PFSK-1 (cell line): Measurements from ENCODE around the gene USP34.

ENCODE experiments used
- FOXP2 ChIP-seq: optimal IDR thresholded peaks from 2 replicates; pipeline ENCODE3; 2011; ENCODE audit warnings: borderline replicate concordance, control low read depth, inconsistent platforms; ENCODE audit not compliant: insufficient read depth; ENCODE audit errors: extremely low read length, extremely low read depth
- POLR2AphosphoS5 ChIP-seq: IDR thresholded peaks from 2 replicates; pipeline ENCODE4 v1.6.1; 2012; ENCODE audit warnings: low read depth, mild to moderate bottlenecking, control low read depth, low read length, moderate library complexity
- SIN3A ChIP-seq: IDR thresholded peaks from 2 replicates; pipeline ENCODE4 v1.6.1; 2012; ENCODE audit warnings: mild to moderate bottlenecking, low read length, moderate library complexity, borderline replicate concordance; ENCODE audit not compliant: insufficient read depth
- TAF1 ChIP-seq: IDR thresholded peaks from 2 replicates; pipeline ENCODE4 v1.6.1; 2012; ENCODE audit warnings: low read length, control low read depth, borderline replicate concordance; ENCODE audit not compliant: insufficient read depth
- TF ChIP-seq, protein P1 (sequence below), 2 experiments: IDR thresholded peaks; 2 replicates each; pipeline versions ENCODE4 v1.6.1 to v1.8.0; 2011 to 2012; ENCODE audit warnings: low read depth in 2 of 2, low read length in 2 of 2, control low read depth in 1 of 2, inconsistent platforms in 1 of 2, mild to moderate bottlenecking in 1 of 2, moderate library complexity in 1 of 2; ENCODE audit not compliant: insufficient read depth in 1 of 2

The USP34 gene

DNA sequence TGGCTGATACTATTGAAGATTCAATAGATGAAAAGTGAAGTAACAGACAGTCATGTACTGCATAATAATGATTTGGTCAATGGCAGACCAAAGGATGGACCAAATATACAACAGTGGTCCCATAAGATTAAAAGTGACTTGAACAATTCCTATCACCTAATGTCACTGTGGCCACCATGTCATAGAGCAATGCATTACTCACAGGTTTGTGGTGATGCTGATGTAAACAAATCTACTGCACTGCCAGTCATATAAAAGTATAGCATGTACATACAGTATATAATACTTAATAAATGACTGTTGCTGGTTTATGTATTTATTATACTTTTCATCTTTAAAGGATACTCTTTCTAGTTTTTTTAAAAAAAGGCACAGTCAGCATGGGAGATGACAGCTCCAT, 99.9 kb downstream of the USP34 start:
- TF ChIP-seq, protein P1, sequence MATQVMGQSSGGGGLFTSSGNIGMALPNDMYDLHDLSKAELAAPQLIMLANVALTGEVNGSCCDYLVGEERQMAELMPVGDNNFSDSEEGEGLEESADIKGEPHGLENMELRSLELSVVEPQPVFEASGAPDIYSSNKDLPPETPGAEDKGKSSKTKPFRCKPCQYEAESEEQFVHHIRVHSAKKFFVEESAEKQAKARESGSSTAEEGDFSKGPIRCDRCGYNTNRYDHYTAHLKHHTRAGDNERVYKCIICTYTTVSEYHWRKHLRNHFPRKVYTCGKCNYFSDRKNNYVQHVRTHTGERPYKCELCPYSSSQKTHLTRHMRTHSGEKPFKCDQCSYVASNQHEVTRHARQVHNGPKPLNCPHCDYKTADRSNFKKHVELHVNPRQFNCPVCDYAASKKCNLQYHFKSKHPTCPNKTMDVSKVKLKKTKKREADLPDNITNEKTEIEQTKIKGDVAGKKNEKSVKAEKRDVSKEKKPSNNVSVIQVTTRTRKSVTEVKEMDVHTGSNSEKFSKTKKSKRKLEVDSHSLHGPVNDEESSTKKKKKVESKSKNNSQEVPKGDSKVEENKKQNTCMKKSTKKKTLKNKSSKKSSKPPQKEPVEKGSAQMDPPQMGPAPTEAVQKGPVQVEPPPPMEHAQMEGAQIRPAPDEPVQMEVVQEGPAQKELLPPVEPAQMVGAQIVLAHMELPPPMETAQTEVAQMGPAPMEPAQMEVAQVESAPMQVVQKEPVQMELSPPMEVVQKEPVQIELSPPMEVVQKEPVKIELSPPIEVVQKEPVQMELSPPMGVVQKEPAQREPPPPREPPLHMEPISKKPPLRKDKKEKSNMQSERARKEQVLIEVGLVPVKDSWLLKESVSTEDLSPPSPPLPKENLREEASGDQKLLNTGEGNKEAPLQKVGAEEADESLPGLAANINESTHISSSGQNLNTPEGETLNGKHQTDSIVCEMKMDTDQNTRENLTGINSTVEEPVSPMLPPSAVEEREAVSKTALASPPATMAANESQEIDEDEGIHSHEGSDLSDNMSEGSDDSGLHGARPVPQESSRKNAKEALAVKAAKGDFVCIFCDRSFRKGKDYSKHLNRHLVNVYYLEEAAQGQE (IDR thresholded peaks at IDR 0.05; ENCODE audit: insufficient read depth in 1 of 2, low read depth in 2 of 2, low read length in 2 of 2) = no peak
- TF ChIP-seq FOXP2 (no peak), SIN3A (no peak), TAF1 (no peak), POLR2AphosphoS5 (no peak)

DNA sequence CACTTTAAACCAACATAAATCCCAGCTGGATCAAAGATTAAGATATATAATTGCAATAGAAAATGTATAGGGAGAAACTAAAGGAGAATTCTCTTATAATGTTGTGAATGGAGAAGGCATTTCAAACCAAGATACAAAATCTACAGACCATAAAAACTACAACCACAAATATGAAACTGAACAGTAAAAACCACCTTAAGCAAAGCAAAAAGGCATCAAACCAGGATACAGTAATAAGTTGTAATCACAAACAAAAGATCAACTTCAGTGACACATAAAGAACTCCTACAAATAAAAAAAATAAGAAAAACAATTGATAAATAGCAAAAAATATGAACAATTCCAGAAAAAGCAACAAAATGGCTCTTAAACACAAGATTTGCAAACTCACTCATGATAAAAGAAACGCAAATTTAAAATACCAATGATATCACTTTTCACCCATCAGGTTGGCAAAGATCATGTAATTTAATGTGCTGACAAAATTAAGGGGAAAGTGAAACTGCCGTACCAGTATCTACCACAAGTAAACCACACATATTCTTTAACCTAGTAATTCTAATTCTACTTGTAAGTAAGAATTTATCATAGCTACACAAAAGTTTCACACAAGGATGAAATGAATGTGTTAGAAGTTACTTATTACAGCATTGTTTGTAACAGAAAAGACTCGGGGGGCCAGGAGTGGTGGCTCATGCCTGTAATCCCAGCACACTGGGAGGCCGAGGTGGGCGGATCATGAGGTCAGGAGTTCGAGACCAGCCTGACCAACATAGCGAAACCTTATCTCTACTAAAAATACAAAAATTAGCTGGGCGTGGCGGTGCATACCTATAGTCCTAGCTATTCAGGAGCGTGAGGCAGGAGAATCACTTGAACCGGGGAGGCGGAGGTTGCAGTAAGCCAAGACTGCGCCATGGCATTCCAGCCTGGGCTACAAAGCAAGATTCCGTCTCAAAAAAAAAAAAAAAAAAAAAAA, 101.9 kb downstream of the USP34 start:
- TF ChIP-seq, protein P1 (IDR thresholded peaks at IDR 0.05; ENCODE audit: insufficient read depth in 1 of 2, low read depth in 2 of 2, low read length in 2 of 2) = no peak
- TF ChIP-seq SIN3A (no peak), TAF1 (no peak), POLR2AphosphoS5 (no peak), FOXP2 (no peak)

DNA sequence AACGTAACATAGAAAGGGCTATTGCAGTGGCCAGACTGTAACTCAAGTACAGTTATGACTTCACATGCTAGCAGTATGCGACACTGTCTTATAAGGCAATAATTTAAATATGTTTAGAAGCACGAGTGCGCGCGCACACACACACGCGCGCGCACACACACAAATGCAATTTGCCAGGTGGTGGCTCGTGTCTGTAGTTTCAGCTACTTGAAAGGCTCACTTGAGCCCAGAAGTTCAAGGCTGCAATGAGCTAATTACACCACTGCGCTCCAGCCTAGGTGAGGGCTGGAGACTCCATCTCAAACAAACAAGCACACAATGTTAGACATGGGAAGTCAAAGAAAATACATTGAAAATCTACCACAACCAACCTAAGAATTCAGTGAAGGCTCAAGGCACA, 103.7 kb downstream of the USP34 start:
- TF ChIP-seq POLR2AphosphoS5 = no peak
- no peak for TF ChIP-seq TAF1
- no peak for TF ChIP-seq FOXP2
- TF ChIP-seq, protein P1 (IDR thresholded peaks at IDR 0.05; ENCODE audit: insufficient read depth in 1 of 2, low read depth in 2 of 2, low read length in 2 of 2) = no peak

DNA sequence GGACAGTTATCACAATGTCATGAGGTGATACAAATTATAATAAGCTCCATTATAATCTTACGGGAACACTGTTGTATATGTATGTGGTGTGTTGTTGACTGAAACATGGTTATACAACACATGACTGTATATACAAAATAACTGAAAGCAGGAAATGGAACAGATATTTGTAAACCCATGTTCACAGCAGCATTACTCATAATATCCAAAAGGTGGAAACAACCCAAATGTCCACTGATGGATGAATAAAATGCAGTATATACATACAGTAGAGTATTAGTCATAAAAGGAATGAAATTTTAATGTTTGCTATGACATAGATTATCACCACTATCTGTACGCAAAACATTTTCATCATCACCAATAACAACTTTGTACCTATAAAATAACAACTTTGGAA, 107.3 kb downstream of the USP34 start:
- TF ChIP-seq POLR2AphosphoS5 (no peak), SIN3A (no peak), FOXP2 (no peak), TAF1 (no peak)
- TF ChIP-seq, protein P1 (IDR thresholded peaks at IDR 0.05; ENCODE audit: insufficient read depth in 1 of 2, low read depth in 2 of 2, low read length in 2 of 2) = no peak
